Effector memory CD4-positive, alpha-beta T cell (primary cell): ENCODE results near the gene TMEM202.
"Not testable (repeated sequence)": the region's sequence is repeated elsewhere in the genome, so short reads cannot be mapped to it uniquely, and the experiment has no call there.

ENCODE experiments used
- DNase-seq, 3 donors: peaks; one replicate each; pipeline ENCODE4 v3.0.0-alpha.2; 2020
- H3K27ac ChIP-seq: 2 replicates; pipeline ENCODE4 v1.7.0; 2013; ENCODE audit warnings: mild to moderate bottlenecking, low read length, moderate library complexity; ENCODE audit not compliant: insufficient read depth, poor library complexity, severe bottlenecking
- H3K27me3 ChIP-seq: replicated peaks from 2 replicates; pipeline ENCODE4 v1.7.0; 2013; ENCODE audit warnings: mild to moderate bottlenecking, low read length; ENCODE audit not compliant: insufficient read depth, control insufficient read depth, poor library complexity, severe bottlenecking
- H3K36me3 ChIP-seq: 2 replicates; pipeline ENCODE4 v1.7.0; 2013; ENCODE audit warnings: mild to moderate bottlenecking, low read length, moderate library complexity; ENCODE audit not compliant: control insufficient read depth, insufficient read depth
- H3K4me1 ChIP-seq: 2 replicates; pipeline ENCODE4 v1.7.0; 2013; ENCODE audit warnings: low read length, mild to moderate bottlenecking; ENCODE audit not compliant: control insufficient read depth, insufficient read depth, poor library complexity, severe bottlenecking
- H3K4me3 ChIP-seq: 2 replicates; pipeline ENCODE4 v1.7.0; 2013; ENCODE audit warnings: low read length, low read depth, mild to moderate bottlenecking; ENCODE audit not compliant: insufficient read depth, poor library complexity, severe bottlenecking
- H3K9me3 ChIP-seq: 2 replicates; pipeline ENCODE4 v1.7.0; 2013; ENCODE audit warnings: mild to moderate bottlenecking, low read length, moderate library complexity; ENCODE audit not compliant: control insufficient read depth

The TMEM202 gene

DNA sequence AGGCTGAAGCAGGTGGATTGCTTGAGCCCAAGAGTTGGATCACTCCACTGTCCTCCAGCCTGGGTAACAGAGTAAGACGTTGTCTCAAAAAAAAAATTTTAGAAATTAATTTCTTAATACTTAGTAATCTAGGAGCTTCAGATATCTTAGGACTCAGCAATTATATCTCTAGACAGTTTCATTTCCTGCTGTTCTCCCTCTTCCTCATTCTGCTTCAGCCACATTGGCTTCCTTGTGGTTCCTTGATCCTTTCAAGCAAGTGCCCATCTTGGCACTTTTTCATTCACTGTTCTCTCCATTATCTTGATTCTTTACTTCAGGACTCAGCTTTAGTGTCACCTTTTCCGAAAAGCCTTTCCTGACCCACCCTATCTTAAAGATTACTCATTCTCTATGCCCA lies 22.5 kb downstream of the TMEM202 start:
- Histone ChIP-seq H3K27me3 (no peaks in the 10 kb centered on the region), H3K9me3 (no peaks in the 10 kb centered on the region), H3K4me3 (no peak overlapping the region), H3K36me3 (no peaks in the 10 kb centered on the region), H3K27ac (no peak overlapping the region), H3K4me1 (no peaks in the 10 kb centered on the region)
- no peak for DNase-seq

DNA sequence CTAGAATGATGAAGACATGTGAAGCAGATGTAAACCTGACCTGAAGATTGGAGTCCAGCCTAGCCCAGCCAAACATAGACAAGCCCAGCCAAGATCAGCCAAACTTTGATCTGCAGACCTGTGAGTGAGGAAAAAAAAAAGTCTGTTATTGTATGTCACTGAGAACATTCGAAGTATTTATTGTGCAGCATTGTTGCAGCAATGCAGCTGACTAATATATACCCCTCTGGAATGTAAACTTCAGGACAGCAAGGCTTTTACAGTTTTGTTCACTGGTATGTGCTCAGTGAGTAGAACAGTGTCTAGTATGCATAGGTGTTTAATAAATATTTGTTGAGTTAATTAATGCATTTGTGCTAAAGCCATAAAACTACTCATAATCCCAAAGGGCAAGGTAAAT lies 23.4 kb downstream of the TMEM202 start:
- no peaks in the 10 kb centered on the region for H3K9me3 ChIP-seq
- H3K27me3 ChIP-seq: no peaks in the 10 kb centered on the region
- DNase-seq: no peak

DNA sequence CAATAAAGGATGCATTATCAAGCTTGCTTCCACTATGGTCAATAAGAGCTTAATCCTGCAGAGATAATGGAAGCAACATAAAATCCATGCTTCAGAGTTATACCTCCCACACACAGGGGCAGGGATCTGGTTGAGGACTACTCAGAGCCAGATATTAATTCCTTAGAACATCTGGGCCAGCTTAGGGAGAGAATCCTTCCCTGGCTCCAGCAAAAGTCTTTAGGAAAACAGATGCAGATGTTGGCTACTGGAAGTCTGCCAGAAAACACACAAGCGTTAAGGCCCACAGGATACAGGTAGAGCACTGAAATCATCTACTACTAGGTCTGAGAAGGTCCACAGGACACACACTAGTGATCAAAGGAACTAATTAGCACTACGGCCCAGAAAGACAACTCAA lies 25.2 kb downstream of the TMEM202 start:
- Histone ChIP-seq H3K9me3 (no peaks in the 10 kb centered on the region), H3K36me3 (no peaks in the 10 kb centered on the region), H3K4me1 (no peaks in the 10 kb centered on the region), H3K27me3 (no peaks in the 10 kb centered on the region), H3K4me3 (no peak overlapping the region), H3K27ac (no peak overlapping the region)
- no peak for DNase-seq

More for the DNA sequence above, 23.4 kb downstream of the TMEM202 start:
- no peak overlapping the region for H3K27ac ChIP-seq
- no peaks in the 10 kb centered on the region for H3K36me3 ChIP-seq
- H3K4me3 ChIP-seq: no peak overlapping the region
- H3K4me1 ChIP-seq: no peaks in the 10 kb centered on the region

DNA sequence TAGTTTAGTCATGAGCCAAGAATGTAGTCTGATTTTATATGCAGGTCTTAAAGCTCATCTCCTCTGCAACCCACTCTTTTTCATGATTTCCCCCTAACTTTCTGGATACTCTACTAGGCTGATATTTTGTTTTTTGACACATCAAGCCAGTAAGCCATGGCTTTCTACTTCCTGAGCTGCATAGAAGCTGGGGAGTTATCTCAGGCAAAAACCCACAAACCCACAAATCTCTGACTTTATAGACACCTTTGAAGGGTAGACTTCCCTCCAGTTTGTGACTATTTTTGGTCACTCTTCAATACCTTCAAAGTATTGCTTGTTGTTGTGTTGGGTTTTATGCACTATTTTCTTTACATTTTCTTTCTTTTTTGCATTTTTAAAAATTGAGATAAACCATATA lies 28.6 kb downstream of the TMEM202 start:
- Histone ChIP-seq H3K4me1 (no peaks in the 10 kb centered on the region), H3K27ac (no peak overlapping the region), H3K27me3 (no peaks in the 10 kb centered on the region), H3K4me3 (no peak overlapping the region), H3K36me3 (no peaks in the 10 kb centered on the region), H3K9me3 (no peaks in the 10 kb centered on the region)
- DNase-seq: no peak

DNA sequence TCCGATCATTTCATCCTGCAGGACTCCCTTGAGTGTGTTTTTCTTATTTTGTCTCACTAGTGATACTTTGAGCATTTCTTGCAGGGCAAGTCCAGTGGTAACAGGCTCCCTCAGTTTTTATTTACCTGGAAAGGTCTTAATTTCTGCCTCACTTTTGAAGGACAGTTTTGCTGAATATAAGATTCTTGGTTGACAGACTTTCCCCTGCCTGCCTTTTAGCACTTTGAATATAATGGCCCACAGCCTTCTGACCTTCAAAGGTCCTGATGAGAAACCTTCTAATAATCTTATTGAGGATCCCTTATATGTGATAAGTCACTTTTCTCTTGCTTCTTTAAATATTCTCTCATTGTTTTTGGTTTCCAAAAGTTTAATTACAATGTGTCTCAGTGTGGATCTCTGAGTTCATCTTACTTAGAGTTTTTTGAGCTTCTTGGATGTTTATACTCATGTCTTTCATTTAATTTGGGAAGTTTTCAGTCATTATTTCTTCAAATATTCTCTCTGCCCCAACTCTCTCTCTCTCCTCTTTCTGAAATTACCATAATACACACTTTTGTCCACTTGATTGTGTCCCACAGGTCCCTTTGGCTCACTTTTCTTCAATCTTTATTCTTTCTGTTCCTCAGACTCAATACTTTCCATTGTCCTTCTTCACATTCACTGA lies 39.7 kb downstream of the TMEM202 start:
- no peak for DNase-seq
- no peaks in the 10 kb centered on the region for H3K9me3 ChIP-seq
- peaks cover 4% of the 10 kb centered on the region for H3K27me3 ChIP-seq
- no peak overlapping the region for H3K27ac ChIP-seq
- no peaks in the 10 kb centered on the region for H3K4me1 ChIP-seq
- H3K4me3 ChIP-seq: no peak overlapping the region
- no peaks in the 10 kb centered on the region for H3K36me3 ChIP-seq

DNA sequence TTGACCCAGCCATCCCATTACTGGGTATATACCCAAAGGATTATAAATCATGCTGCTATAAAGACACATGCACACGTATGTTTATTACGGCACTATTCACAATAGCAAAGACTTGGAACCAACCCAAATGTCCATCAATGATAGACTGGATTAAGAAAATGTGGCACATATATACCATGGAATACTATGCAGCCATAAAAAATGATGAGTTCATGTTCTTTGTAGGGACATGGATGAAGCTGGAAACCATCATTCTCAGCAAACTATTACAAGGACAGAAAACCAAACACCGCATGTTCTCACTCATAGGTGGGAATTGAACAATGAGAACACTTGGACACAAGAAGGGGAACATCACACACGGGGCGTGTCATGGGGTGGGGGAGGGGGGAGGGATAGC lies 44.7 kb downstream of the TMEM202 start:
- not testable (repeated sequence) for H3K4me1 ChIP-seq, H3K27me3 ChIP-seq, H3K36me3 ChIP-seq, DNase-seq, H3K4me3 ChIP-seq, H3K27ac ChIP-seq, H3K9me3 ChIP-seq

DNA sequence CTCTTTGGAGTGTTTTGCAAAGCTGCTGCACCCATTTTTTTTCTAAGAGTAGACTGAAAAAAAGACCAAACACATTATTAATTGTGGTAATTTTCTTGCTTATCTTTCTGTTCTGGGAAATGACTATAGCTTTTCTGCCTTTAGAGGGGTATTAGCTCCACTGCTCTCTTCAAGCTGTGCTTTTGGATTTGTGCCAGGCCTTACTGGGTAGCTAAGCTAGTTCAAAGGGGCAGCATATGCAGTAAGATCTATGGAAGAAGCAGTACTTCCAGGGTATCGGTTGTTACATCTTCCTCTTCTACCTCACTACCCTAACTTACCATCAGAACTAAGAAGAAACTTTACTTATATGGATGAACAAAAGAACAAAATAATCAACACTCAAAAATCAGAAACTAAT lies 47.3 kb downstream of the TMEM202 start:
- no peak overlapping the region for H3K27ac ChIP-seq
- no peak for DNase-seq
- H3K36me3 ChIP-seq: no peaks in the 10 kb centered on the region
- no peak overlapping the region for H3K4me3 ChIP-seq
- H3K9me3 ChIP-seq: no peaks in the 10 kb centered on the region
- no peaks in the 10 kb centered on the region for H3K4me1 ChIP-seq
- H3K27me3 ChIP-seq: no peaks in the 10 kb centered on the region

DNA sequence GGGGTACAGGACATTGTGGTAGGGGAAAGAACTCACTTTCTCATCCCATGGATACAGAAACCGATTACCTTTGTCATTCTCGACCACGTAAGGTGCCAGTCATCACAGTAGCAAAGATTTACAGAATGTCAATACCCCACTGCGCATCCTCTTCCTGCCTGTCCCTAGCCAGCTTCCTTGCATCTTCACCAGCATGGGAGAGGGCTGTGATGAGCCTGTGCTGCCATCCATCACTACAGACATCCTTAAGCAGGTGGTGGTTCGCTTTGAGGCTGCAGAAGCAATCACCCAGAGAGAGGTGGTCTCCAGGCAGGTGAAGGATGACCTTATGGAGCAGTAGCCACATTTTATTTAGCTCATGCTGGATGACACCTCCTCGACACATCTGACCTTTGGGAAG lies 52.7 kb downstream of the TMEM202 start:
- Histone ChIP-seq H3K27me3 (no peaks in the 10 kb centered on the region), H3K4me3 (no peak overlapping the region), H3K27ac (no peak overlapping the region), H3K9me3 (no peaks in the 10 kb centered on the region), H3K36me3 (no peaks in the 10 kb centered on the region), H3K4me1 (no peaks in the 10 kb centered on the region)
- DNase-seq: no peak

DNA sequence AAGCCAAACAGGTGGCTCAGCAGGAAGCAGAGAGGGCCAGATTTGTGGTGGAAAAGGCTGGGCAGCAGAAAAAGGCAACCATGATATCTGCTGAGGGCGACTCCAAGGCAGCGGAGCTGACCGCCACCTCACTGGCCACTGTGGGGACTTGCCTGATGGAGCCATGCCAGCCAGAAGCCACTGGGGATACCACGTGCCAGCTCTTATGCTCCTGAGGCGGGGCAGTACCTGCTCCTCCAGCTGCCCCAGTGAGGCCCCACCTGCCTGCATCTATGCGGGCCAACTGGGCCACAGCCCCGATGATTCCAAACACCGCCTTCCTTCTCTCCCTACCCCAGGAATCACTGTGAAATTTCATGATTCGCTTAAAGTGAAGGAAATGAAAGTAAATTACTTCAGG lies 53.1 kb downstream of the TMEM202 start:
- DNase-seq: no peak
- H3K27ac ChIP-seq: no peak overlapping the region
- no peaks in the 10 kb centered on the region for H3K4me1 ChIP-seq
- H3K36me3 ChIP-seq: no peaks in the 10 kb centered on the region
- H3K9me3 ChIP-seq: no peaks in the 10 kb centered on the region
- H3K27me3 ChIP-seq: no peaks in the 10 kb centered on the region
- H3K4me3 ChIP-seq: no peak overlapping the region

DNA sequence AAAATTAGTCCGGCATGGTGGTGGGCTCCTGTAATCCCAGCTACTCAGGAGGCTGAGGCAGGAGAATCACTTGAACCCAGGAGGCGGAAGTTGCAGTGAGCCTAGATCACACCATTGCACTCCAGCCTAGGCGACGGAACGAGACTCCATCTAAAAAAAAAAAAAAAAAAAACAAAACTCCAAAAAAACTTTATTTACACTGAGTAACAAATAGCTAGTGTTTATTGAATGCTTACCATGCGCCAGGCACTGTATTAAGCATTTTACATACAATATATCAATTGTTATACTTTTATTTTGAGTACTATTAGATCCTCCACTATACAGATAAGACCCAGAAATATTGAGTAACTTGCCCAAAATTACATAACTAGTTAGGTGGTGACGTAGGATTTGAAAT lies 58.6 kb downstream of the TMEM202 start:
- no peaks in the 10 kb centered on the region for H3K4me1 ChIP-seq
- no peak overlapping the region for H3K4me3 ChIP-seq
- H3K27ac ChIP-seq: no peak overlapping the region
- no peaks in the 10 kb centered on the region for H3K9me3 ChIP-seq
- no peaks in the 10 kb centered on the region for H3K27me3 ChIP-seq
- H3K36me3 ChIP-seq: no peaks in the 10 kb centered on the region
- no peak for DNase-seq
